ENCODE data around the gene SPDEF. TPM values are rescaled to one million over a fixed set of nuclear protein-coding genes. Genes with fewer than 3 reads are reported as not detected.

Gene SPDEF
- polyA plus RNA-seq, 3 donors = 0.09 to 0.23 TPM; not detected in 1

DNA sequence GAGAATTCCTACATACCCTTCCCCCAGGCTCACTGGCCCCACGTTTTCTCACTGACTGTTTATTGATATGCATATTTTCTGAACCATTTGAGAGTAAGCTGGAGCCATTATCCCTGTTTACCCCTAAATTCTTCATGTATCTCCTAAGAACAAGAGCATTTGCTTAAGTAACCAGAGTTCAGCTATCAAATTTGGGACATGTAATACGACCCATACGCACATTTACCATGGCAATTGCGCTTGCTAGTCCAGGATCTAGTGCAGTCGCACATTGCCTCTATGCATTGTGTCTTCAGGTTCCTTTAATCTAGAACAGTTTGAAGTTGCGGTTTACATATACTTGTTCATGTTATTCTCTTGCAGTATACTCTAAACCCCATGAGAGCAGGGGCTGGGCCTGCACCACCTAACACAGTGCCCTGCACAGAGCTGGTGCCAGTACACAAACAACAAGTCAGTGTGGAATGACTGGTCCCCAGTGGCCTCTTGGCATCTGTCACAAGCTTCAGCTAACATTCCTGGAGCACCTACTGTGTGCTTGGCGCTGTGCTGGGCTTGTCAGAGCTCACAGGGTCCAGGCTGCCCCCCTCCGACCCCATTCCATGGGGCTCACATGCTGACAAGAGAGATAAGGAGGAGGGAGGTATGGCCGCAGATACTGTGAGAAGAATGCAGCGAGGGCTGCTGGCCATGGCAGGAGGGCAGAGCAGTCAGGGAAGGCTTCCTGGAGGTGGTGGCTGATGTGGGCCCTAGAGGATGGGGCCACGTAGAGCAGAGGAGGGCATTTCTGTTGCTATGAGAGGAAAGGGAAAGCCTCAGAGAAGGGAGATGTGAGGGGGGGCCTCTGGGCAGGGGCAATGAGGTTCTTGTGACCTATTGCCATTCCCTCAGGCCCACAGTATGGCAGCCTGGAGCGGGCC is 28.1 kb downstream of the SPDEF start:
- no peak for DNase-seq

DNA sequence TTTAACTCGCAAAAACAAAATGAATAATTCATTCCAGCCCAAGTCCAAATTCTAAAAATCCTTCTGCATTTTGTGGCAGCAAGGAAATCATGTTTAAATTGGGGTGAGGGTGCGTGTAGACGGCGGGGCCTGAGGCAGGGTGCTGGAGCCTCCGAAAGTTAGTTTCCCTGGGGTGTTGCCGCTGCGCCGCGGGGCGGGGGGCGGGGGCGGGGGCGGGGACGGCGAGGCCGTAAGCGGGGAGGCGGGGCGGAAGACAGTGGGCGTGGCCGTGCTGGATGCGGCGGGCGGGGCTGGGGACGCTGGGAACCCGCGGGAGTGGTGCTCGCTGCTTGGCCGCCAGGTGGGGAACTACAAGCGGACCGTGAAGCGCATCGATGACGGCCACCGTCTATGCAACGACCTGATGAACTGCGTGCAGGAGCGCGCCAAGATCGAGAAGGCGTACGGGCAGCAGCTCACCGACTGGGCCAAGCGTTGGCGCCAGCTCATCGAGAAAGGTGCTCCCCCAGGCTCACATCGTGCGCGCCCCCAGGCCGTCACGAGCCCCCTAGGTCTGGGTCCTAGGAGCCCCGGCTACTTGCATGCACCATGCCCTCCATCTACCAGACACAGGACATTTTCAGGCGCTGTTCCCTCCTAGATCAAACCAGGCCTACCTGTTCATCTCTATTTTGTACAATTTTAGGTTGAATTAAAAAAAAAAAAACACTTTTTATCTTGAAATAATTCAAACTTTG is 29.0 kb downstream of the SPDEF start:
- peak; percentile 87 for DNase-seq

DNA sequence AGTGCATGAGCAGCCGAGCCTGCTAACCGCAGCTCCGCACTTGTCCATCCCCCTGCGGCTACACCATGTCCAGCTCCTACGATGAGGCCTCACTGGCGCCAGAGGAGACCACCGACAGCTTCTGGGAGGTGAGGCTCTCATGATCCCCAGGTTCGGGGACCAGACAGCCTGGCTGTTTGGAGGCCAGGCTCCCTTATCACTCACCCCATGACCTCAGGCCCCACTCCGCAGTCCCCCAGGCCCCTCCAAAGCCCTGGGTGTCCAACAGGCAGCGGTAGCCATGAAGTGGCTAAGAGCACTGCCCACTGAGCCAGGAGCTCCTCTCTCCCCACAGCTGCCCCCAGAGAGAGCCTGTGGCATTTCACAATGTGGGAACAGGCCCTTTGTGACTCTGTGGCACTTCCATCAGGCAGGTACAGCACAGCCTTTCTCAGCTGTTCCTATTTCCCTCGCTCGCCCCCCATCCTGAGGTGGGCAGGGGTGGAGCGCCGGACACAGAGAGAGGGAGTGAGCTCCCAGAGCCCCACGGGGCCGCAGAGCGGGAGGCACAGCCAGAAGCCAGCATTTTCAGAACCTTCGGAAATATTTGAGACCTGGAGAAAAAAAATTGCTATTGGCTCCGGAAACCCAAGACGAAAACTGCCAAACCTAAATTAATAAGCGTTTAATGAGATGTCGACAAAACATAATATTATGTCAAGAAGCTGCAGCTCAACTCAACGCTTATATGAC is 29.7 kb downstream of the SPDEF start:
- no peak for DNase-seq

DNA sequence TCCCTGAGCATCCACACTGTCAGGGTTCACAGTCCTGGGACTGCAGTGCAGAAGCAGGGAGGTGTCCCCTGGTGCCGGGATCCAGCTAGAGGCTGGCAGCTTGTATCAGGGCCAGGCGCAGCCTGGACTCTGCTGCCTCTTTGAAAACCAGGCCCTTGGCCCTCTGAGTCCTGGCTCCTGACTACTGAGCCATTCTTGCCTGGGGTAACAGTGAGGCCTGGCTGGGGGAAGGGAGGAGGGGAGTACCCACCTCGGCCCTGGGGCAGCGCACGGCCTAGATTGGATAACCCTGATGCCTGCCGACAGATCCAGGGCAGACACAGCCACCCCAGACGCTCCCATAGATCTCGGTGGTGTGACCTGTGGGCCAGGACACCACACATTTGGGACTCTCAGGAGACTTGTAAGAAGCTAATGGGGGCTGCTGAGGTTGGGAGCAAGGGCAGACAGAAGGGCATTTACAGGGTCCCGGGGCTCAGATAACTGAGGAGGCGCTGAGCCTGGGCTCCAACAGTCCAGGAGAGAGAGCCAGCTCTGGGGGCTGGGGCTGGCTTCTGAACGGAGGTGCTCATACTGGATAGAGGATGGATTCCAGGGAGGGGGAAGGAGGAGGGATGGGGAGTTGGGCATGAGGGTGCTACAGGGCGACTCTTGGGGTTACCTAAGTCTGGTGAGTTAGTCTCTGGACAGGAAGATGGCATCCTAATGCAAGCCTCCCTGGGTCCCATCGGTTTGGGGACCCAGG is 30.5 kb downstream of the SPDEF start:
- DNase-seq = no peak

GRCh38 chr6:34524971-34525370 is 31.2 kb downstream of the SPDEF start:
- DNase-seq = no peak

- no peak for DNase-seq
Observed at GRCh38 chr6:34524499-34524898, 31.6 kb downstream of the SPDEF start.

- no peak for DNase-seq
Observed at GRCh38 chr6:34523441-34524206, 32.5 kb downstream of the SPDEF start.

DNA sequence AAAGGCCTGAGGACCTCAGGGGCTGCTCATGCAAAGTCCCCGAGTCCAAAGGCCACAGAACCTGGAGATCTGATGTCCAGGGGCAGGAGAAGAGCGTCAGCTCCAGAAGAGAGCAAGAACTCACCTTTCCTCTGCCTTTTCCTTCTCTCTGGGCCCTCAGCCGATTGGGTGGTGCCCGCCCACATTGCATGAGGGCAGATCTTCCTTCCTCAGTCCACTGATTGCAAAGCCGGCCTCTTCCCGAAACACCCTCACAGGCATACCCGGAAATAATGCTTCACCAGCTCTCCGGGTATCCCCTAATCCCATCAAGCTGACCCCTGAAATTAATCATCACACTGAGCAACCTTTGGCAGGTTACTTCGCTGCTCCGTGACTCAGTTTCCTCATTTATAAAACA is 33.4 kb downstream of the SPDEF start:
- DNase-seq = no peak

GRCh38 chr6:34521463-34522285 is 34.5 kb downstream of the SPDEF start:
- DNase-seq = no peak

- no peak for DNase-seq
Observed at GRCh38 chr6:34520645-34521462, 35.3 kb downstream of the SPDEF start.

- no peak for DNase-seq
Observed at GRCh38 chr6:34519971-34520644, 36.0 kb downstream of the SPDEF start.

DNA sequence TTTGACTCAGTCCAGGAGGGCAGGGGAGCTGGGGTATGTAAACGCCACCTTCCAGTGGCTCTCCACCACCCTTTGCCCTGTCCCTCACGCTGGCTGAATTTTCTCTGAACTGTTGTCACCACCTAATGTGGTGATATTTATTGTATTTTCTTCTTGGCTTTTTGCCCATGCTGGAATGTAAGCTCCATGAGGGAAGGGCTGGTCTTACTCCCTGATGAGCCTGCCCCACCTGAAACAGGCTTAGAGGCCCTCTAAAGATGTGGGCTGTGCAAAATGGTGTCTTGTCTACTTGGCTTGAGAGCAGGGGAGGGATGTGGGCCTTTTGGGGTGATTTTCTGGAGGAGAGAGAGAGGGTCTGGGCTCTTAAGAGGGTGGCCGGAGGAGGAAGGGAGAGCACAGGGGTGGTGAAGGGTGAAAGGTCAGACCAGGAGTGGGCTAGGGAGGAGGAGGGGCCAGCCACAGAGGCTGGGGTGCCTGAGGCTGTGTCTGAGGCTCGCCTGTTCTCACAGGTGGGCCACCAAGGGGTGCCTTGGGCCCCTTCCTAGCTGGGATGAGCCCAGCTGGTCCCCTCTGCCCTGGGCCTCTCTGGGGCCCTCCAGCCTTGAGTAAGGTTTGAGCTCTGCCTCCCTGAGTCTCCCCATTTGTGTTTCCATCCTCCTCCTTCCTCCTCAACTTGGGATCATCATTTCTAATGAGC is 37.3 kb downstream of the SPDEF start:
- no peak for DNase-seq

DNA sequence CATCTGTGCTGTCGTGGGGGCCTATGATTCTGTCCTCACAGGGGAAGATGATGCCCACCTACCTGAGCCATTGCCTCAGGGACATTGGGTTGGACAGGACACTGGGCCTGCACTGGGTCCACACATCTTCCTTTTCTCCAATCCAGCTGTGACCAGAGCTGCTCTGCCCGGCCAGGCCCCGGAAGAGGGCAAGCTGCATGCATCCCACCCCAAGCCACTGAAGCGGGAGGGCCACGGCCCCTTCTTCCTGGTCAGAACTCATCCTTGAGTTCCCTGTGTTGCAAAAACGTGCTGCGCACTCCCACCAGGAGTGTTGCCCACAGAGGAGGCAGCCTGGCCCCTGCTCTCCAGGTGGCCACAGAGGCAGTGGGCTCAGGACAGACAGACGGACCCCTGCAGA is 38.2 kb downstream of the SPDEF start:
- no peak for DNase-seq

GRCh38 chr6:34517461-34517881 is 38.7 kb downstream of the SPDEF start:
- no peak for DNase-seq

DNA sequence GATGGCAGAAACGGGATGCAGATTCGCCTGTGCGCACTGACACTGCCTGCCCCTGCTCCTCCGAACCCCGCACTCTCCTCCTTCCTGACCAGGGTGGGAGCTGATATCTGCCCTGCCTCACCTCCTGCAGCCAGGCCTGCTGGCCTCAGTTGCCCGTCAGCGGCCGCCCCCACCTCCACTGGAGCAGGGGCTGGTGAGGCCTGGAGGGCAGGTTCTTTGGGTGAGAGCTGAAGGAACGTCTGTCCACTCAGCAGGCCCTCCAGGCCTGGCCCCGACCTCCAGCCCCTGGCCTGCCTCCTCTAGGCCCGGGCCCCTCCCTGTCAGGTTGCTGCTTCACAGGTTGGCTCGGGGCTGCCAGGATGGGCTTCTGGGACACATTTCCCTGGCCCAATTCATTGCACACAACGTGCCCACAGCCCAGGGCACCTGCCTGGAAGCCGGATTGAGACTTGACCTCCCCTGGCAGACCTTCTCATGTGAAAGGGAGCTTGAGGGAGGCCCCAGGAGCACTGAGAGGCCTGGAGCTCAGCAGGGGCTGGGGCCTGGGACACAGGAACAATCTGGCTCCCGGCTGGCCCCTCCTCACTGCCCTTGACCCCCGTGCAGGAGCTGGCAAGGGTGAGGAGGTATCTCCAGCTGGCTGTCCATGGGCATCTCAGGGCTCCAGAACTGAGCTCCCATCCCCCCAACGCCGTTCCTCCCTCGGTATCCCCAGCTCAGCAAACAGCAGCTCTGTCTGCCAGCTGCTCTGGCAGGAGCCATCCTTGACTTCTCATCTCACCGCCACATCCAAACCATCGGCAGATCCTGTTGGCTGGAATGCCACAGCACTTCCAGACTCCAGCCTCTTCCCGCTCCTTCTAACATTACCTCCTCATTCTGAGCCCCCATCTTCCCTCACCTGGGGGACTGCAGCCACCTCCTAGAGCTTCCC is 39.5 kb downstream of the SPDEF start:
- DNase-seq = no peak

All from renal pelvis (tissue), 4 donors.